Esophagus muscularis mucosa (tissue), 3 donors: ENCODE results near the gene ZFAND5.

Experiments used
- CTCF ChIP-seq, 3 experiments: fragments of 200-600 bp in 2 of 3; fragments of 450-650 bp in 1 of 3; sonication (generic) in 2 of 3; IDR thresholded peaks; one replicate each; pipeline ENCODE4 v1.5.1; 2017 to 2019; ENCODE audit warnings: antibody characterized with exemption in 3 of 3, mild to moderate bottlenecking in 2 of 3, moderate library complexity in 1 of 3
- POLR2AphosphoS5 ChIP-seq, 2 donors: sonication (generic); formaldehyde crosslinking; IDR thresholded peaks; one replicate each; pipeline ENCODE4 v1.6.1; 2017; ENCODE audit warnings: antibody characterized with exemption in 2 of 2

- TF ChIP-seq CTCF (IDR thresholded peaks at IDR 0.05) (no peak), POLR2AphosphoS5 (IDR thresholded peaks at IDR 0.05) (peak in 1 of 2 donors; percentile 71)
Observed at GRCh38 chr9:72352911-72353388, 12.1 kb downstream of the ZFAND5 start.
